ENCODE results near the gene GUSB.
"Not testable (repeated sequence)": the region's sequence is repeated elsewhere in the genome, so short reads cannot be mapped to it uniquely, and the experiment has no call there.

The GUSB gene

DNA sequence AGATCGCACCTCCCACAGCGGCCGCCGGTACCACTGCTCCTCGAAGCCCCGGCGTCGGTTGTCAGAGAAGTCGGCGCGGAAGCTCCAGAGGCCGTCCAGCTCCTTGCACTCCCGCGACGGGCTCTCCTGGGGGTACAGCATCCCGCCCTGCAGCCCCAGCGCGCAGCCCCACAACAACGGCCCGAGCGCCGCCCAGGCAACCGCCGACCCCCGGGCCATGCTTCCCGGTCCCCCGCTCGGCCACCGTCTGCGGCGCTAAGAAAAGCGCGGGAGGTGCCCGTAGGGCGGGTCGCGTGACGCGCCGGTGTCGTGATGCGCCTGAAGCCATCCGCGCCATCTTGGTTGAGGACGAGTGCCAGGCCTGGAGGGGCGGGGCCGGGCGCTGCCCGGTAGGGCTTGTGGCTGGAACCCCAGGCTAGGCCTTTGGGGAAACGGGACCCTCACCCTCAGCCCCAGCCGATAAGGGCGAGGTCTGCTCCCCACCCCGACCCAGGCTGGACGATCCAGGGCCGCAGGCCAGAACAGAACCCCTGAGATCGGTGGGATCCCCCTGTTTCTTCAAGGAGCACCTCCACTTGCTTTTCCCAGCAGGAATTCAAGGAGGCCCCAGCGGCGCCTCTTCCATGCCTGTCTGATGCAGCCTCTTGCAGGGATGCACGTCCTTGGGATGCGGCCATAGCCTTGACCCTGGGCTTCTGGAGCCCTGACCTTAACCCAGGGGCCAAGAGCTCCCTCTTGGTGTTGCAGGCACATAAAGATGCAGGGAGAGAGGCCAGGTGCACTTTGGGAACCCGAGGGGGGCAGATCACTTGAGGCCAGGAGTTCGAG, at the start of gene GUSB:
TSS of gene GUSB (minus strand) at position 249 of the 828 bp plus-strand sequence. CDS start at position 219, 30 bp downstream.
- peak; percentile 98 for DNase-seq

DNA sequence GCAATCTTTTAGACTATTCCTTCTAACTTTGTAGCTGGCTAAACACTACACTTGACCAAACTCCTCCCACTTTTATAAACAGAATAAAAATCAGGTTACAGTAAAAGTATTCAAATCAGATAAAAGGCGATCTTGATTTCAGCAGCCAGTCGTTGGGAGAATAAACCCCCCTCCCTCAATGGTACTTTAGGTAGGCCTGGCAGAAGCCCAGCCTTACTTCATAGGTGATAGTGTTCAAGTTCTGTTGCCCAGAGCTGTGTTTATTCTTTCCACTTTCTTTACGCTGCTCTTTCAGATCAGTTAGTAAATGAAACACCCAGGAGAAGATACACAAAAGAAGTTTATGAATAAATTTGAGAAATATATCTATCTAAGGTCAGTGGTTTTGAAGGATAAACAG, 46.3 kb upstream of the GUSB start:
- DNase-seq = not testable (repeated sequence)

DNA sequence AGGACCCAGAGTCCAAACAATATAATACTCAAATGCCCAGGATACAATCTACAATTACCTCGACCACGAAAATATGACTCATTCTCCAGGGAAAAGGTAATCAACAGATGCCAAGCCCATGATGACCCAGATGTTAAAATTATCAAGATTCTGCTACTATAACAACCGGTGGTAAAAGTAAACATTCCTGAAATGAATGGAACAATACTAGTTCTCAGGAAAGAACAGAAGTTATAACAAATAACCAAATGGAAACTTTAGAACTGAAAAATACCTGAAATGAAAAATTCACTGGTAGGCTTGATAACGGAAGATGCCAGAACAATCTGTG, 34.1 kb upstream of the GUSB start:
- DNase-seq = no peak

DNA sequence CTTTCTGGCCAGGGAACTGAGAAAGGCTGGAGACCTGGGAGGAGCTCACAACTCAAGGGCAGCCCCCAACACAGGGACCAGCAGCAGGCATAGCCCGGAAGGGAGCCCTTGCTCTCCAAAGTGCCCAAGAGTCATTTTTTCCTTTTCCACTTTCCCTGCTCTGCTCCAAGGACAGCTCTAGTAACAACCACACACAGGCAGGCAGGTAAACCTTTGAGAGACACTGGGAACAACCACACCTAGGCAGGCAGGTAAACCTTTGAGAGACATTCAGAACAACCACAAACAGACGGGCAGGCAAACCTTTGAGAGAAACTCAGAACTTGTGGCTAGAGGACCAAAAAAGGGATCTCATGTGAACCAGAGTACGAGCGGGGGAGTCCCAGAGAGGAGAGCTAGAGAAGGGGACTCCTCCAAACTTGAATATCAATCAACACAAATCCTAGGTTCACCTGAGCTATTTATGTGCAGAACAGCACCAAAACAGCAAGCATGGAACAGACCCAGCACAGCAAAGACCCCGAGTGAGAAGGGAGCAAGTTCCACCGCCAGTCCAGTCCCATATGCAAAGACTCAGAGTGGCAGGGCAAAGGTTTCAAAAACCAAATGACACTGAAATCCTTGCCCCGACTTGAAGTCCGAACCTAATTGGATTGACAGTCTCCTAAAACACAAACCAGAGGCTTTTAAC, 33.6 kb upstream of the GUSB start:
- DNase-seq = no peak

GRCh38 chr7:66013938-66014337, 31.9 kb upstream of the GUSB start:
- DNase-seq = peak; percentile 8

DNA sequence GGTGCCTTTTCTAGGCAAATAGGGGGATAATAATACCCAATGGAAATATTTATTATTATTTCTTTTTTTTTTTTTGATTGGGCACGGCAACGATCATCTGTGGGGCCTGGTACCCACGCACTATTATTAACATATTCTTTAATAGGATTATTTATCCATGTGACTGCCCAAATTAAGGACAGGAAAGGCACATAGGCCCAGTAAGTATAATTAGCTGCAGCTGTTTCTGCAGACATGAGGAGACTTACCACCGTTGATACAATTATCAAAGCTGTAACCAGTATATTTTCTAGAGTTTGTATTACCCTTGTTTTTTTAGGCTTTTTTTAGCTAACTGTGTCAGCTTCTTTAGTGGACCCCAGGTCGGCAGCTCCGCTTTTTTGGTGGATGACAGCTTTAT, 25.2 kb upstream of the GUSB start:
- DNase-seq = no peak

DNA sequence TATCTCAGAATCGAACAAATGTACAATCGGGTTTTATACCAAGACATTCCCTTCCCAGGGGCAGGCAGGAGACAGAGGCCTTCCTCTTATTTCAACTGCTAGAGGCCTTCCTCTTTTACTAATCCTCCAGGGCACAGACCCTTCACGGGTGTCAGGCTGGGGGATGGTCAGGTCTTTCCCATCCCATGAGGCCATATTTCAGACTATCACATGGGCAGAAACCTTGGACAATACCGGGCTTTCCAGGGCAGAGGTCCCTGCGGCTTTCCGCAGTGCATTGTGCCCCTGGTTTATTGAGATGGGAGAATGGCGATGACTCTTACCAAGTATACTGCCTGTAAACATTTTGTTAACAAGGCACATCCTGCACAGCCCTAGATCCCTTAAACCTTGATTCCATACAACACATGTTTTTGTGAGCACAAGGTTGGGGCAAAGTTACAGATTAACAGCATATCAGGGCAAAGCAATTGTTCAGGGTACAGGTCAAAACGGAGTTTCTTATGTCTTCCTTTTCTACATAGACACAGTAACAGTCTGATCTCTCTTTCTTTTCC, 23.2 kb upstream of the GUSB start:
- DNase-seq = not testable (repeated sequence)

DNA sequence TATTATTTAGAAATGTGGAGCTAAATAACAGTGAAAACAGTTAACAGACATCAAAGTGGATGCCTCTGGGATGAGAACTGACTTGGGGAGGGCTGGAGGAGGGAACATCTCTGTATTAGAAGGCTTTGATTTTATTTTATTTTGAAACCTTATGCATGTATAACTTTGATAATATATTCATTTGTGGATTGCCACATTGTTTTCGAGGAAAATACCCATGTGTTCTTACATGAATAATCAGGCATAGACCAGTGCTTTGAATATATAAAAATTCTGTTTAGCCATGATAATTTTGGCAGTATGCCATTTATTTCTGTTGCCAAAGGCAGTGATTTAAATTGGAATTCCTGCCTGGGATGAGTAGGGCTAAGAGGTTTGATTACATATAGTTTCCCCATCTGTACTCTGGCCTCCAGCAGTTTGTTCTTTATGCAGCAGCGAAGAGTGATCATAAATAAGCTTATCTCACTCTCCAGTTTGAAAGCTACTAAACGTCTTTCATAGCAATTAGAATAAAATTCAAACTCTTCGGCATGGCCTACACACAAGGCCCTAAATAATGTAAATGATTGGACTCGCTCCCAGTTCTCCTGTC, 18.9 kb upstream of the GUSB start:
- DNase-seq = not testable (repeated sequence)

- DNase-seq = not testable (repeated sequence)
Observed at GRCh38 chr7:65994984-65995383, 13.0 kb upstream of the GUSB start.

- DNase-seq = no peak
Observed at GRCh38 chr7:65992526-65992925, 10.5 kb upstream of the GUSB start.

GRCh38 chr7:65991829-65992228, 9.8 kb upstream of the GUSB start:
- DNase-seq = not testable (repeated sequence)

GRCh38 chr7:65989694-65990080, 7.7 kb upstream of the GUSB start:
- no peak for DNase-seq

GRCh38 chr7:65988503-65988902, 6.5 kb upstream of the GUSB start:
- not testable (repeated sequence) for DNase-seq

- DNase-seq = no peak
Observed at GRCh38 chr7:65988084-65988483, 6.1 kb upstream of the GUSB start.

DNA sequence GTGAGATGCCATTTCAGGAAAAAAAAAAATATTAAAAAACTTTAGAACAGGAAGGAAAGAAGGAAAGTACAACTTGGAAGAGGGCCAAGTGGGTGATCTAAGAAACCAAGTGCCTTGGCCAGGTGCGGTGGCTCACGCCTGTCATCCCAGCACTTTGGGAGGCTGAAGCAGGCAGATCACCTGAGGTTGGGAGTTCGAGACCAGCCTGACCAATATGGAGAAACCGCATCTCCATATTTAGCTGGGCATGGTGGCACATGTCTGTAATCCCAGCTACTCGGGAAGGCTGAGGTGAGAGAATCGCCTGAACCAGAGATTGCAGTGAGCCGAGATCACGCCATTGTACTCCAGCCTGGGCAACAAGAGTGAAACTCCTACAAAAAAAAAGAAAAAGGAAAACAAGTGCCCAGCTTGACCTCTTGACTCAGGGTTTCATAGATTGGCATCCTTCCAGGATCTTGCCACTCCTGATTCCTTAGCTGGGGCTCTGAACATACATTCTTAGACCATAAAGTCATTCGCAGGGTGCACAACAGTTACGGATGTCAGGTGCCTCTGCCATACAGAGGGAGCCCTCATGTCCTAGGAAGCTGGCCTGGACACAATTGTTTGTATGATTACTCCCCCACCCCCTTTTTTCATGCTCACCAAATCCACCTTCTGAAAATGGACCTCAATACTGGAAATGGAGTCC, 2.1 kb upstream of the GUSB start:
- no peak for DNase-seq

- peak; percentile 18 for DNase-seq
Observed at GRCh38 chr7:65980478-65981250, 1.3 kb downstream of the GUSB start.

DNA sequence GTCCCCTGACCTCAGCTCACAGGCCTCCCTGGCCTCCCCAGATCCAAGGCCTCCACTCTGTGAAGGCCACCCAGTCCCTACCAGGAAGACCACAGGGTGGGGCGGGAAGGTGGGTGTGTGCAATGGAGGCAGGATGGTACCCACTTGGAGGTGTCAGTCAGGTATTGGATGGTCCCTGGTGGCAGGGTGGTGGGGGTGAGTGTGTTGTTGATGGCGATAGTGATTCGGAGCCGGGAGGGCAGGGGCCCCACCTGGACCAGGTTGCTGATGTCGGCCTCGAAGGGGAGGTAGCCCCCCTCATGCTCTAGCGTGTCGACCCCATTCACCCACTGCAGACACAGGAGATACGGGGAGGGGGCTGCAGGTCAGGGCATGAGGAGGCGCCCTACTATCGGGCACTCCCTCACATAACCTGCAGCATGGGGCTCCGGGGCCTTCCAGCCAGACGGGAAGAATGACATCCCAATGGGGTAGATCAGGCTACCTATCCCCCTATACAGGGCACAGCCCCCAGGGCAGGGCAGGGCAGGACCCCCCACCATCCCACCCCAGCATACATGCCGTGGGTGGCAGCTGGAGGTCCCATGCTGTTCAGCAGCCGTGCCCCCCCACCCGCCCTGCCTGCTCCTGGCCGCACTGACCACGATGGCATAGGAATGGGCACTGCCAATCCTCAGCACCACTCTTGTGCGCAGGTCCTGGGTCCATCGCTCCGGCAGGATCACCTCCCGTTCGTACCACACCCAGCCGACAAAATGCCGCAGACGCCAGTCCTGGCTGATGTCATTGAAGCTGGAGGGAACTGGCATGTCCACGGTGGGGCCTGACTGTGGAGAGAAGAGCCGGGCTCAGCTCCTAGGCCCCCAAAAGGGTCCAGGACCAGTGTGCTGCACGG, 2.2 kb downstream of the GUSB start:
- DNase-seq = no peak

DNA sequence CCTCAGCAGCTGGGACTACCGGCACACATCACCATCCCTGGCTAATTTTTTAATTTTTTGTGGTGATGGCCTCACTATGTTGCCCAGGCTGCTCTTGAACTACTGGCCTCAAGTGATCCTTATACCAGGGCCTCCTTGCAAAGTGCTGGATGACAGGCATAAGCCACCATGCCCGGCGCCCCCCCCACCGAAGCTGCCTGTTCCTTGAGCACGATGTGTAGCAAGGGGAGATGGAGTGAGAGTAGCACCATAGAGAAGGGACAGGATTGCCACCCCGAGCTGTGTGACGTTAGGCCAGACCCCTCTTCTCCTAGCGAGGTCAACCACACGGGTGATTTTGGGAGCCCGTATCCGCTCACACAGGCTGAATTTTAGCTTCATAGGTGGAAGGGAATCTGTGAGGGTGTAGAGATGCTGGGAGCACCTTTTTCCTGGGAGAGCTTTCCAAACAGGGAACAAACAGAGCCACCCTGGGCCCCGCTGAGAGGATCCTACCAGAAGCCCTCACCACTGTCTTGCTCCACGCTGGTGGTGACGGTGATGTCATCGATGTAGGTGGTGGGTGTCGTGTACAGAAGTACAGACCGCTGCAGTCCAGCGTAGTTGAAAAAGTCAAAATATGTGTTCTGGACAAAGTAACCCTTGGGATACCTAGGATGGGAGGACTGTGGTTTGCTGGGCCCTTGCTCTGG, 3.0 kb downstream of the GUSB start:
- DNase-seq = no peak

DNA sequence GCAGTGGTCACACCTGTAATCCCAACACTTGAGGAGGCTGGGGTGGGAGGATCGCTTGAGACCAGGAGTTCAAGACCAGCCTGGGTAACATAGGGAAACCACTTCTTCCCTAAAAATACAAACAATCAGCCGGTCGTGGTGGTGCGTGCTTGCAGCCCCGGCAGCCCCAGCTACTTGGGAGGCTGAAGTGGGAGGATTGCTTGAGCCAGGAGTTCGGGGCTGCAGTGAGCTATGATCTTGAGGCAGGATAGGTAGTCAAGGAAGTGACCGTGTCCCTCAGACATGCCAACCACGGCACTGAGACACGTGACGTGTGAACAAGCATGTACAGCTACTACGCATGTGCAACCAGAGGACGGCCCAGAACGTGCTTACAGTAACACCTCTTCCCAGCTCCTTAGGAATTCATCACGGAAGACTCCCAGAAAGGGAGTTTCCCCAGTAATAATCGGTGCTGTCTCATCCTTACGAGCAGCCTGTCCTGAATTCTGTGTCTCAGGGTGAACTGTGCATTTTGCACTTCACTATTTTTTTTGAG, 5.3 kb downstream of the GUSB start:
- DNase-seq = no peak

- DNase-seq = no peak
Observed at GRCh38 chr7:65975814-65976445, 6.1 kb downstream of the GUSB start.
